GM23338 (cell line): ENCODE data around the gene MLF1. TPM values are rescaled to one million over a fixed set of nuclear protein-coding genes. Genes with fewer than 3 reads are reported as not detected.

Source experiments
- CTCF ChIP-seq, 2 experiments: fragments of 200-600 bp in 1 of 2; sonication (generic) in 1 of 2; conservative IDR thresholded peaks; 2 replicates each; pipeline versions ENCODE4 v1.5.1 to v1.6.1; 2016 to 2017; ENCODE audit warnings: antibody characterized with exemption in 2 of 2, low read depth in 2 of 2, mild to moderate bottlenecking in 2 of 2, moderate library complexity in 1 of 2
- ETS1 ChIP-seq: IDR thresholded peaks from 2 replicates; pipeline ENCODE4 v1.6.1; 2016; ENCODE audit warnings: antibody characterized with exemption
- EZH2 ChIP-seq: fragments of 200-600 bp; sonication (generic); IDR thresholded peaks from one replicate; pipeline ENCODE4 v1.8.0; 2017; ENCODE audit warnings: antibody characterized with exemption, mild to moderate bottlenecking, low read depth; ENCODE audit not compliant: unreplicated experiment
- JUNB ChIP-seq: IDR thresholded peaks from one replicate; pipeline ENCODE4 v1.6.1; 2016; ENCODE audit warnings: antibody characterized with exemption; ENCODE audit not compliant: unreplicated experiment
- NANOG ChIP-seq: IDR thresholded peaks from 2 replicates; pipeline ENCODE4 v1.6.1; 2016; ENCODE audit warnings: antibody characterized with exemption, borderline replicate concordance
- POLR2AphosphoS5 ChIP-seq: IDR thresholded peaks from 2 replicates; pipeline ENCODE4 v1.6.1; 2016; ENCODE audit warnings: antibody characterized with exemption, low read depth
- REST ChIP-seq: IDR thresholded peaks from one replicate; pipeline ENCODE4 v1.6.1; 2018; ENCODE audit warnings: antibody characterized with exemption; ENCODE audit not compliant: unreplicated experiment
- ZNF331 ChIP-seq: fragments of 250-450 bp; sonication (Bioruptor Pico); IDR thresholded peaks from 2 replicates; pipeline ENCODE4 v1.5.0; 2020; ENCODE audit warnings: low read depth, mild to moderate bottlenecking, moderate library complexity
- ZNF462 ChIP-seq: fragments of 250-450 bp; sonication (Bioruptor Pico); IDR thresholded peaks from 2 replicates; pipeline ENCODE4 v1.5.0; 2020; ENCODE audit warnings: mild to moderate bottlenecking, moderate library complexity
- polyA plus RNA-seq: library from polyadenylated mRNA; unstranded; fragments of >200 nt; fragmentation: Nextera tagmentation; extraction: Ambion mirVana; gene quantifications from 2 replicates; pipeline ENCODE4 v1.2.1, GENCODE V29; 2016
- total RNA-seq: library from RNA; depleted of rRNA; stranded (reverse); fragments of >200 nt; shearing (Covaris generic); gene quantifications from 2 replicates; pipeline ENCODE4 v1.2.3, GENCODE V29; 2014

Gene MLF1
- total and polyA plus RNA-seq, 2 experiments from 2014 or later: 36.6 to 63.6 TPM

GRCh38 chr3:158522221-158523136, 48.5 kb upstream of the MLF1 start (continued):
- TF ChIP-seq ZNF462 (CRISPR knock-in tag) (no peak), ETS1 (no peak), REST (no peak), JUNB (no peak), POLR2AphosphoS5 (no peak), EZH2 (no peak), ZNF331 (CRISPR knock-in tag) (no peak), CTCF (conservative IDR thresholded peaks at IDR 0.05; ENCODE audit: low read depth in 2 of 2) (no peak), NANOG (no peak)
